Neural crest cell (in vitro differentiated cells): ENCODE results near the gene KCNJ1. TPM values are rescaled to one million over a fixed set of nuclear protein-coding genes. Genes with fewer than 3 reads are reported as not detected.

ENCODE experiments used
- DNase-seq: peaks from one replicate; pipeline ENCODE4 v3.0.0; 2021; ENCODE audit warnings: low read depth, mixed read lengths, low spot score
- H3K27ac Mint-ChIP-seq: one replicate; pipeline ENCODE4 v1.8.0; 2021; ENCODE audit warnings: mild to moderate bottlenecking, mixed read lengths; ENCODE audit not compliant: unreplicated experiment
- H3K27me3 Mint-ChIP-seq: 2 replicates; pipeline ENCODE4 v1.8.0; 2021; ENCODE audit warnings: low read depth, mild to moderate bottlenecking, mixed read lengths
- H3K36me3 Mint-ChIP-seq: 2 replicates; pipeline ENCODE4 v1.8.0; 2021; ENCODE audit warnings: low read depth, mild to moderate bottlenecking, mixed read lengths
- H3K4me1 Mint-ChIP-seq: 2 replicates; pipeline ENCODE4 v1.8.0; 2021; ENCODE audit warnings: mixed read lengths
- H3K4me3 Mint-ChIP-seq: one replicate; pipeline ENCODE4 v1.8.0; 2021; ENCODE audit warnings: mild to moderate bottlenecking, mixed read lengths
- H3K9me3 Mint-ChIP-seq: 2 replicates; pipeline ENCODE4 v1.8.0; 2021; ENCODE audit warnings: mixed read lengths
- CTCF ChIP-seq: fragments of 200-600 bp; sonication (generic); conservative IDR thresholded peaks from 2 replicates; pipeline ENCODE4 v1.5.0; 2021; ENCODE audit warnings: antibody characterized with exemption, mild to moderate bottlenecking
- total RNA-seq: library from RNA; stranded (reverse); gene quantifications from 2 replicates; pipeline ENCODE4 v1.2.1, GENCODE V29; 2021

KCNJ1 gene
- total RNA-seq, 1 donor from 2014 or later, result not detected

- no peaks in the 10 kb centered on the region for H3K9me3 Mint-ChIP-seq
- peaks cover 7% of the 10 kb centered on the region for H3K4me1 Mint-ChIP-seq
- no peaks in the 10 kb centered on the region for H3K36me3 Mint-ChIP-seq
- no peak overlapping the region for H3K27ac Mint-ChIP-seq
- peak; percentile 95 for TF ChIP-seq CTCF
- peak overlapping the region; percentile 7 for H3K4me3 Mint-ChIP-seq
- H3K27me3 Mint-ChIP-seq, result peaks cover 63% of the 10 kb centered on the region
- peak; percentile 62 for DNase-seq
These were observed 17.7 kb upstream of the KCNJ1 start for GRCh38 chr11:128884703-128885338.

DNA sequence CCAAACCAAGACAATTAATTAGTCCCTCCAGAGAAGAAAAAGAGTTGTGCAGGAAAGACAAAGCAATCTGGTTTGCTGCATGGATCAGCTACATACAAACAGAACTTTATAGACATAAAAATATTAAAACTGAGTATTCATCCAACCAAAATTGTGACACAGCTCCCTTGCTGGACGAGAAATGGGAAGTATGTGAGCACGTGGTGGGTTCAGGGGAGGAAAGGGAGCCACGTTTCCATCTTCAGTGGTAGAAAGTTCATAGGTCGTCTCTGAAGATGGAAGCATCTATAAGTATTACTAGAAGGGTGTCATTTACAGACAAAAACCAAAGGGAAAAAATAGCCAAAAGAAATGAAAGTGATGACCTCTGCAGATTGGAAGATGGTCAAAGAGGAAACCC, 17.0 kb upstream of the KCNJ1 start:
- DNase-seq, result no peak
- no peaks in the 10 kb centered on the region for H3K9me3 Mint-ChIP-seq
- TF ChIP-seq CTCF, result no peak
- H3K4me3 Mint-ChIP-seq, result no peak overlapping the region
- no peaks in the 10 kb centered on the region for H3K36me3 Mint-ChIP-seq
- peaks cover 7% of the 10 kb centered on the region for H3K4me1 Mint-ChIP-seq
- no peak overlapping the region for H3K27ac Mint-ChIP-seq
- peaks cover 55% of the 10 kb centered on the region for H3K27me3 Mint-ChIP-seq

DNA sequence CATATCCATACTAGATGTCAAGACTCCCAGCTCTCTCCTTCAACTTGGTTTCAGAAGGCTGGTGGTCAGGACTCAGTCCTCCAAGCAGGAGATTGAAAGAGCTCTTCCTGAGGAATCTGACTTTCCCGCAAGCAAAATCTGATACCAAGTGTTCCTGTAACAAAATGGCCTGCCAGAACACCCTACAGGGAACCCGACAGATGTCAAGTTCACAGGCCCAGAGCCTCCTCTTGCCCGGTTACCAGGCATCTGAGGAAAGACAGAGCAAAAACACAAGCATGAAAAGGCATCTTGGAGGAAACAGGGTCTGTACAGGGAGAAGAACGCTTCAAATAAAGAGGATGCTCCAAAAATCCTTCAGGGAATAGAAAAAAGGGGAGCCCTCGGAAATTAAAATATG, 15.4 kb upstream of the KCNJ1 start:
- Mint-ChIP-seq H3K9me3 (no peaks in the 10 kb centered on the region), H3K27me3 (peaks cover 42% of the 10 kb centered on the region), H3K4me3 (no peak overlapping the region), H3K4me1 (peaks cover 7% of the 10 kb centered on the region), H3K36me3 (no peaks in the 10 kb centered on the region), H3K27ac (no peak overlapping the region)
- TF ChIP-seq CTCF, result no peak
- no peak for DNase-seq

GRCh38 chr11:128881221-128881620, 14.1 kb upstream of the KCNJ1 start:
- Mint-ChIP-seq H3K4me3 (no peak overlapping the region), H3K27ac (no peak overlapping the region), H3K36me3 (no peaks in the 10 kb centered on the region), H3K27me3 (peaks cover 30% of the 10 kb centered on the region), H3K9me3 (no peaks in the 10 kb centered on the region), H3K4me1 (peaks cover 7% of the 10 kb centered on the region)
- DNase-seq, result no peak
- no peak for TF ChIP-seq CTCF

DNA sequence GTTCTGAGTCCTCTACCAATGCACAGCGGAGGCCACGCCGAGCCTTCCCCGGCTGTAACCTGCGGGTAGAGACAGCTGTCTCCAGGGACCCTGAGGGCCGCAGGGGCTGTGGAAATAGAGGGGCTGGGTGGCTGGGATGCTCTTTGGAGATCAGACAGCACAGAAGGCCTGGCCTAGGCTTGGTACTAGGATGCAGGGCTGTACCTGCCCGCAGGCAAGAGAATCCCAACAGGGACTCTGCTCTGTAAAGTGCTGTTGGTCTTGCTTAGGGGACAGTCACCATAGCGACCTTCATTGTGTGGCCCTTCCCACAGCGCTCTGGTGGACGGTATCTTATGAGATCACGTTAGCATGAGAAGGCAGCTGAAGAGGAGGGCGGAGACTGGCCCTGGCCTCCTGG, 12.7 kb upstream of the KCNJ1 start:
- peaks cover 7% of the 10 kb centered on the region for H3K4me1 Mint-ChIP-seq
- TF ChIP-seq CTCF, result no peak
- H3K4me3 Mint-ChIP-seq, result no peak overlapping the region
- no peaks in the 10 kb centered on the region for H3K36me3 Mint-ChIP-seq
- no peak for DNase-seq
- H3K27me3 Mint-ChIP-seq, result peaks cover 22% of the 10 kb centered on the region
- no peaks in the 10 kb centered on the region for H3K9me3 Mint-ChIP-seq
- H3K27ac Mint-ChIP-seq, result no peak overlapping the region
